ENCODE measurements around the gene CHAF1B. TPM values are rescaled to one million over a fixed set of nuclear protein-coding genes. Genes with fewer than 3 reads are reported as not detected.

The CHAF1B gene
- total RNA-seq, 1 donor from 2014 or later = 35.7 TPM

DNA sequence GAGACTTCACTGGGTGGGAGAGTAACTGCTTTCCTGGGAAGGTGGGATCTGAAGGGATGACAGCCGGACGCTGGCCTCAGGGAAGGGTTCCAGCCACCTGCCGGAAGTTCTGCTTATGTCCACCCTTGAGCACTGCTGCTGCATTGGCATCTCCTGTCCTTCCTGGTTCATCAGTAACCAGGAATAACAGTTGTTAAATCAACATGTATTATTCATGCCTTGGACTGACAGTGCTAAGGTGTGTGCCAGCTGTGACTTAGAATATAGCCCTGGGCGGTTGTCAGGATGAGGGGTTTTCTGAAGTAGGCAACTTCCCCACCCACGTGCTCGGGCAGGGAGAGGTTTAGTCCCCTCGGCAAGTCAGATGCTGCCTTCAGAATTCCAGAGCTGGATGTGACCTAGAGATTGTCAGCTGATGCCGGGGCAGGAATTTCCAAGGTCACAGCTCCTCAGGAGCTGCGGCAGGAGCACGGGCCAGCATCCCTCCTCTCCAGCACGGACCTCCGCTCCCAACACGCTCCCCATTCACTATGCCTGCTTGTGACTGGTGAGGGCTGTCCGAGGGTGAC, 76.8 kb downstream of the CHAF1B start:
- Mint-ChIP-seq H3K9me3 (no peaks in the 10 kb centered on the region), H3K36me3 (ENCODE audit: low read depth) (no peaks in the 10 kb centered on the region), H3K4me1 (ENCODE audit: low read depth) (no peaks in the 10 kb centered on the region), H3K27ac (no peak overlapping the region), H3K4me3 (no peak overlapping the region), H3K27me3 (ENCODE audit: insufficient read depth) (peaks cover 5% of the 10 kb centered on the region)
- no peak for DNase-seq (ENCODE audit: low spot score)
- intact Hi-C loops (cut with micrococcal nuclease) = no loop called here

DNA sequence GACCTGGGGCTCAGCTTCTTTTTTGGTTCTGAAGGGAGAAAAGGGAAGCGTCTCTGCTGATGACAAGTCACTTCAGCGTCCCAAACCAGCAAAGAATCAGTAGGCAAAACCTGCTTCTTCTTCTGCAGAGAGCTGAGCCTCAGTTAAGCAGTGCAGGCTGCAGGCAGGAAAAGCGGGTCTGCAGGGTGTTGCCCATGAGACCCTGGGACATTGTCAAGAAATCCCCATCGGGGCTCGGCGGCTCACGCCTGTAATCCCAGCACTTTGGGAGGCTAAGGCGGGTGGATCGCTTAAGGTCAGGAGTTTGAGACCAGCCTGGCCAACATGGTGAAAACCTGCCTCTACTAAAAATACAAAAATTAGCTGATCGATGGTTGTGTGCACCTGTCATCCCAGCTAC, 78.0 kb downstream of the CHAF1B start:
- H3K4me1 Mint-ChIP-seq (ENCODE audit: low read depth) = no peaks in the 10 kb centered on the region
- peaks cover 6% of the 10 kb centered on the region for H3K27me3 Mint-ChIP-seq (ENCODE audit: insufficient read depth)
- no peaks in the 10 kb centered on the region for H3K36me3 Mint-ChIP-seq (ENCODE audit: low read depth)
- H3K27ac Mint-ChIP-seq = no peak overlapping the region
- no peaks in the 10 kb centered on the region for H3K9me3 Mint-ChIP-seq
- intact Hi-C loops (cut with micrococcal nuclease) = no loop called here
- H3K4me3 Mint-ChIP-seq = no peak overlapping the region
- no peak for DNase-seq (ENCODE audit: low spot score)

DNA sequence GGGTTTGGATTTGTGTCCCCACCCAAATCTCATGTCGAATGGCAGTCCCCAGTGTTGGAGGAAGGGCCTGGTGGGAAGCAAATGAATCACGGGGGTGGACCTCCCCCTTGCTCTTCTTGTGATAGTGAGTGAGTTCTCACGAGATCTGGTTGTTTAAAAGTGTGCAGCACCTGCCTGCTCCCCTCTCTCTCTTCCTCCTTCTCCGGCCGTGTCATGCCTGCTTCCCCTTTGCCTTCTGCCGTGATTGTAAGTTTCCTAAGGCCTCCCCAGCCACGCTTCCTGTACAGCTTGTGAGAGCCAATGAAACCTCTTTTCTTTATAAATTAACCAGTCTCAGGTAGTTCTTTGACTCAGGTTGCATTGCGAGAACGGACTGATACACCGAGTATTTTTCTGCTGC, 78.8 kb downstream of the CHAF1B start:
- no peak overlapping the region for H3K4me3 Mint-ChIP-seq
- no peaks in the 10 kb centered on the region for H3K9me3 Mint-ChIP-seq
- intact Hi-C loops (cut with micrococcal nuclease) = no loop called here
- no peaks in the 10 kb centered on the region for H3K36me3 Mint-ChIP-seq (ENCODE audit: low read depth)
- H3K27ac Mint-ChIP-seq = no peak overlapping the region
- H3K27me3 Mint-ChIP-seq (ENCODE audit: insufficient read depth) = peaks cover 6% of the 10 kb centered on the region
- no peaks in the 10 kb centered on the region for H3K4me1 Mint-ChIP-seq (ENCODE audit: low read depth)
- DNase-seq (ENCODE audit: low spot score) = no peak

DNA sequence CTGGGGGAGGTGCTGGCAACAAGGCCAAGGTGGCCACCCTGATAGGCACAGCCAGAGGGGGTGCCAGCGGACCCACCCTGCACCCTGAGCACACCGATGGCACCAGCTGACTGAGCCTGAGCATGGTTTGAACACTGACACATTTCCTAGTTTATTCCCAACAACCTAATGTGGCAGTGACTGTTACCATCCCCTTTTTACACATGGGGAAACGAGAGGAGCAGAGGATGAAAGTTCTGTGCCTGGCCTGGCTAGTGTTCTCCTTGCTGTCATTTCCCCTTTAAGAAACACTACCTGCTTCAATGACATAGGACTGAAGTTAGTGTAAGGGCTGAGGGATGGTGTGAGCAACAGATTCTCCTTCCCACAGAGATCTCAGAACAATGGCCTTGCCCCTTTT, 79.4 kb downstream of the CHAF1B start:
- Mint-ChIP-seq H3K4me3 (no peak overlapping the region), H3K27ac (no peak overlapping the region), H3K9me3 (no peaks in the 10 kb centered on the region), H3K36me3 (ENCODE audit: low read depth) (no peaks in the 10 kb centered on the region), H3K4me1 (ENCODE audit: low read depth) (no peaks in the 10 kb centered on the region), H3K27me3 (ENCODE audit: insufficient read depth) (peaks cover 9% of the 10 kb centered on the region)
- intact Hi-C loops (cut with micrococcal nuclease) = no loop called here
- no peak for DNase-seq (ENCODE audit: low spot score)

DNA sequence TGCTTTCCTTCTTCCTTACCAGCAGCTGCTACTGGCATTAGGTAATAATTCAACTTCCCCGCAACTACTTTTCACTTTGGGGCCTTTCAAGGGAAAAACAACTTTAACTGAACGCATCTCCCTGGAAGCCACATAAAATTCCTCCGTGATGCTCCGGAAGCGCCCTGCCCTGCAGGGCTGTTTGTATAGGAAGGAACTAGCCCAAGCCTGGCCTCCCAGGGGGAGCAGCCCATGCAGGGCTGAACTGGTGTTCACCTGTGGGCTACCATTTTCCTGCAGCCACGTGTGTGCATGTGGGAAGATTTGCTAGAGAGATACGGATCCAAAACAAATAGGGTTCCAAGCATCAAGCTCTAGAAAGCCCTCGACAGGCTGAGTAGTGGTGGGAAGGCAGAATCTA, 80.3 kb downstream of the CHAF1B start:
- H3K4me3 Mint-ChIP-seq = no peak overlapping the region
- H3K9me3 Mint-ChIP-seq = no peaks in the 10 kb centered on the region
- DNase-seq (ENCODE audit: low spot score) = no peak
- H3K4me1 Mint-ChIP-seq (ENCODE audit: low read depth) = no peaks in the 10 kb centered on the region
- intact Hi-C loops (cut with micrococcal nuclease) = no loop called here
- H3K27me3 Mint-ChIP-seq (ENCODE audit: insufficient read depth) = peaks cover 9% of the 10 kb centered on the region
- H3K36me3 Mint-ChIP-seq (ENCODE audit: low read depth) = no peaks in the 10 kb centered on the region
- H3K27ac Mint-ChIP-seq = no peak overlapping the region

DNA sequence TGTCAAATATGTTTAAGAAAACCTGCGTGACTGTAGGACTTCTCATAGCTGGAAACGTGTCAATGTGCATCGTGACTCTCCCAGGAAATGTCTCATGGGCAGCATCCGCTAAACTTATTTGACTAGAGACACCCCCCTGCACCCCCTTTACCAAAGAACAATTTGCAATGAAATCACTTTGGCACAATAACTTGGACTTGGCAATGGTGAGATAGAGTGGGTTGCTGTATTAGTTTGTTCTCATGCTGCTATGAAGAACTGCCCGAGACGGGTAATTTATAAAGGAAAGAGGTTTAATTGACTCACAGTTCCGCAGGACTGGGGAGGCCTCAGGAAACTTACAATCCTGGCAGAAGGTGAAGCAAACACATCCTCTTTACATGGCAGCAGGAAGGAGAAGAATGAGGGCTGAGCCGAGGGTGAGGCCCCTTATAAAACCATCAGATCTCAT, 80.9 kb downstream of the CHAF1B start:
- Mint-ChIP-seq H3K9me3 (no peaks in the 10 kb centered on the region), H3K27ac (no peak overlapping the region), H3K27me3 (ENCODE audit: insufficient read depth) (peaks cover 9% of the 10 kb centered on the region), H3K4me3 (no peak overlapping the region), H3K36me3 (ENCODE audit: low read depth) (no peaks in the 10 kb centered on the region), H3K4me1 (ENCODE audit: low read depth) (peaks cover 4% of the 10 kb centered on the region)
- no peak for DNase-seq (ENCODE audit: low spot score)
- intact Hi-C loops (cut with micrococcal nuclease) = no loop called here

Other genes with a start within 250 kb of the CHAF1B start
- 10.6 and 11.5 TPM in 2 replicates for gene DOP1B, start 228.6 kb upstream of the CHAF1B start, total RNA-seq
- 22.1 and 23.5 TPM in 2 replicates for gene MORC3, start 65.2 kb upstream of the CHAF1B start, total RNA-seq
- not detected in 2 replicates for gene CLDN14, start 94.7 kb downstream of the CHAF1B start, total RNA-seq

Data from activated T-helper 1 cell treated with anti-CD3 and anti-CD28 coated beads, Interleukin-12 subunit alpha, Interleukin-12 subunit beta, Interleukin-2, Interleukin-4 antibody, amounts not matched to agents 30 ng/mL and 10 ng/mL and 1 ng/mL, durations not matched to agents 14 hours and 24 hours and 36 hours (primary cell).